ENCODE results near the gene ACTR6.
A peak's percentile ranks its signal among the peaks of the same experiment; 100 is the strongest.
"Not testable (repeated sequence)": the region's sequence is repeated elsewhere in the genome, so short reads cannot be mapped to it uniquely, and the experiment has no call there.

The ACTR6 gene

DNA sequence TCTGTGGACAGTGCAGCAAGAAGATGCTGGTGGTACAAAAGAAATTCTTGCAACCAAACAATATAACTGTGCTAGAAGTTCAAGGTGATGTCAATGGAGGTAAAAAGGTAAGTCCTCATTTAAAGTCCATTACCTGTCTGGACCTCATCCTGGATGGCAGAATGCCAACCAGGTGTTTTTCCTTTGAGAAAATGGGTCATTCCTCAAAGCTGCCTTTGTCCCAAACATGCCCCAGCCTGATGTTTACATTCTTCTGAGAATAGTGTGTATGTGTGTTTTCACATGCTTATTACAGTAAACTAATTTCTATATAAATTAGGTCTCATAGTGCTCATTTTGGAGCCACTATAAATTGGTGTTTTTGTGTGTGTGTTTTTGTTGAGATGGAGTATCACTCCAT lies 24.9 kb downstream of the ACTR6 start:
- Histone ChIP-seq H2AFZ (ENCODE audit: low read length) (no peak overlapping the region), H3K79me2 (ENCODE audit: insufficient read depth, low read length) (no peaks in the 10 kb centered on the region), H3K4me3 (ENCODE audit: low read length, poor library complexity, severe bottlenecking) (no peak overlapping the region), H3K9me2 (replicated peaks; ENCODE audit: low read depth, low read length) (no peaks in the 10 kb centered on the region), H3K9ac (ENCODE audit: low read depth, low read length, poor library complexity, severe bottlenecking) (no peak overlapping the region), H4K20me1 (ENCODE audit: insufficient read depth, low read length, poor library complexity, severe bottlenecking) (no peaks in the 10 kb centered on the region), H3K27me3 (ENCODE audit: insufficient read depth, low read length, poor library complexity, severe bottlenecking) (no peaks in the 10 kb centered on the region), H3K36me3 (ENCODE audit: insufficient read depth, low read length) (peaks cover 22% of the 10 kb centered on the region; the same call in 1 of the 2 replicates), H3K9me3 (ENCODE audit: insufficient read depth, low read depth, low read length) (no peaks in the 10 kb centered on the region), H3K4me1 (ENCODE audit: insufficient read depth, low read length, poor library complexity, severe bottlenecking) (no peaks in the 10 kb centered on the region), H3F3A (ENCODE audit: low read depth) (no peaks in the 10 kb centered on the region), H3K4me2 (ENCODE audit: low read depth, low read length, poor library complexity, severe bottlenecking) (no peak overlapping the region)
- TF ChIP-seq EZH2phosphoT487 (IDR thresholded peaks at IDR 0.05; ENCODE audit: borderline replicate concordance): no peak
- TF ChIP-seq, protein P1, sequence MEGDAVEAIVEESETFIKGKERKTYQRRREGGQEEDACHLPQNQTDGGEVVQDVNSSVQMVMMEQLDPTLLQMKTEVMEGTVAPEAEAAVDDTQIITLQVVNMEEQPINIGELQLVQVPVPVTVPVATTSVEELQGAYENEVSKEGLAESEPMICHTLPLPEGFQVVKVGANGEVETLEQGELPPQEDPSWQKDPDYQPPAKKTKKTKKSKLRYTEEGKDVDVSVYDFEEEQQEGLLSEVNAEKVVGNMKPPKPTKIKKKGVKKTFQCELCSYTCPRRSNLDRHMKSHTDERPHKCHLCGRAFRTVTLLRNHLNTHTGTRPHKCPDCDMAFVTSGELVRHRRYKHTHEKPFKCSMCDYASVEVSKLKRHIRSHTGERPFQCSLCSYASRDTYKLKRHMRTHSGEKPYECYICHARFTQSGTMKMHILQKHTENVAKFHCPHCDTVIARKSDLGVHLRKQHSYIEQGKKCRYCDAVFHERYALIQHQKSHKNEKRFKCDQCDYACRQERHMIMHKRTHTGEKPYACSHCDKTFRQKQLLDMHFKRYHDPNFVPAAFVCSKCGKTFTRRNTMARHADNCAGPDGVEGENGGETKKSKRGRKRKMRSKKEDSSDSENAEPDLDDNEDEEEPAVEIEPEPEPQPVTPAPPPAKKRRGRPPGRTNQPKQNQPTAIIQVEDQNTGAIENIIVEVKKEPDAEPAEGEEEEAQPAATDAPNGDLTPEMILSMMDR (conservative IDR thresholded peaks at IDR 0.05; ENCODE audit: low read length): no peak

DNA sequence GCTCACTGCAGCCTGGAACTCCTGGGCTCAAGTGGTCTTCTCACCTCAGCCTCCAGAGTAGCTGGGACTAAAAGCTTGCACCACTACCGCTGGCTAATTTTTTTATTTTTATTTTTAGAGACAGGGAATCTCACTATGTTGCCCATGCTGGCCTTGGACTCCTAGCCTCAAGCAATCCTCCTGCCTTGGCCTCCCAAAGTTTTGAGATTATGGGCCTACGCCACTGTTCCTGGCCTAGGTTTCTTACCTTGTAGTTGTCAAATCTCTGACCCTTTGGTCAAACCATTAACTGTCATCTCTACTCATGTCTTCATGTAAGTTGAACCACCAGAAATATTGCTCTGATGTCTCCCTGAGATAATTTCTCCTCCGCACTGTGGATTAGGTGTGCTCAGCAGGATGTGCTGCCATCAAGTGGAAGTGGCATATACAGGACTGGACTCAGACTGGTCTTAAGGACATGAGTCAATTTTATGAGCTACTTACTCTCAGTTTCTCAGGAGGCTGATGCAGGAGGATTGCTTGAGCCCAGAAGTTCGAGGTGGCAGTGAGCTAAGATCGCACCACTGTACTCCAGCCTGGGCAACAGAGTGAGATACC lies 28.5 kb downstream of the ACTR6 start:
- Histone ChIP-seq H3K27me3 (ENCODE audit: insufficient read depth, low read length, poor library complexity, severe bottlenecking) (no peaks in the 10 kb centered on the region), H3K4me1 (ENCODE audit: insufficient read depth, low read length, poor library complexity, severe bottlenecking) (no peaks in the 10 kb centered on the region), H3K4me3 (ENCODE audit: low read length, poor library complexity, severe bottlenecking) (no peak overlapping the region), H3K79me2 (ENCODE audit: insufficient read depth, low read length) (no peaks in the 10 kb centered on the region), H3K4me2 (ENCODE audit: low read depth, low read length, poor library complexity, severe bottlenecking) (no peak overlapping the region), H3K9ac (ENCODE audit: low read depth, low read length, poor library complexity, severe bottlenecking) (no peak overlapping the region), H3K9me2 (replicated peaks; ENCODE audit: low read depth, low read length) (no peaks in the 10 kb centered on the region), H3K36me3 (ENCODE audit: insufficient read depth, low read length) (peaks cover 8% of the 10 kb centered on the region; the same call in 1 of the 2 replicates), H3F3A (ENCODE audit: low read depth) (no peaks in the 10 kb centered on the region), H3K9me3 (ENCODE audit: insufficient read depth, low read depth, low read length) (no peaks in the 10 kb centered on the region), H4K20me1 (ENCODE audit: insufficient read depth, low read length, poor library complexity, severe bottlenecking) (no peaks in the 10 kb centered on the region), H2AFZ (ENCODE audit: low read length) (no peak overlapping the region)
- TF ChIP-seq EZH2phosphoT487 (IDR thresholded peaks at IDR 0.05; ENCODE audit: borderline replicate concordance): no peak
- TF ChIP-seq, protein P1 (conservative IDR thresholded peaks at IDR 0.05; ENCODE audit: low read length): peak; percentile 57

DNA sequence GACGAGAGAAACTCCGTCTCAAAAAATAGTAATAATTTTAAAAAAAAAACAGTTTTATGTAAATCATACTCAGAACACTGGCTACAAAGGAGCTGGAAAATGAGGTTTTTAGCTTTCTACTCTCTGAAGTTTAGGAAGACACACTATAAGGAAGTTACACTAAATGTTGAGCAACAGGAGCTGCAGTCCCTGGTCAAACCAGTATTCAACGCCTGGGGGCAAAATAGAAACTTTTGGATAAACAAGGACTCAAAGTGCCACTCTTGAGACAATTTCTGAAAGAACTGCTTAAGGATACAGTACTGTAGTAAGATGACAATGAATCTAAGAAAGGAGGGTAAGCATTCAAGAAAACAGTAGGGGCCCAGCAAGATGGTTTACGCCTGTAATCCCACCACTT lies 29.3 kb downstream of the ACTR6 start:
- no peak overlapping the region for H3K4me3 ChIP-seq (ENCODE audit: low read length, poor library complexity, severe bottlenecking)
- no peaks in the 10 kb centered on the region for H3F3A ChIP-seq (ENCODE audit: low read depth)
- no peaks in the 10 kb centered on the region for H3K9me2 ChIP-seq (replicated peaks; ENCODE audit: low read depth, low read length)
- H3K9me3 ChIP-seq (ENCODE audit: insufficient read depth, low read depth, low read length): no peaks in the 10 kb centered on the region
- TF ChIP-seq EZH2phosphoT487 (IDR thresholded peaks at IDR 0.05; ENCODE audit: borderline replicate concordance): no peak
- TF ChIP-seq, protein P1 (conservative IDR thresholded peaks at IDR 0.05; ENCODE audit: low read length): no peak
- H4K20me1 ChIP-seq (ENCODE audit: insufficient read depth, low read length, poor library complexity, severe bottlenecking): no peaks in the 10 kb centered on the region
- H3K4me2 ChIP-seq (ENCODE audit: low read depth, low read length, poor library complexity, severe bottlenecking): no peak overlapping the region
- no peak overlapping the region for H3K9ac ChIP-seq (ENCODE audit: low read depth, low read length, poor library complexity, severe bottlenecking)
- H3K36me3 ChIP-seq (ENCODE audit: insufficient read depth, low read length): peaks cover 4% of the 10 kb centered on the region; the same call in 1 of the 2 replicates
- no peaks in the 10 kb centered on the region for H3K27me3 ChIP-seq (ENCODE audit: insufficient read depth, low read length, poor library complexity, severe bottlenecking)
- H3K79me2 ChIP-seq (ENCODE audit: insufficient read depth, low read length): no peaks in the 10 kb centered on the region
- no peaks in the 10 kb centered on the region for H3K4me1 ChIP-seq (ENCODE audit: insufficient read depth, low read length, poor library complexity, severe bottlenecking)
- H2AFZ ChIP-seq (ENCODE audit: low read length): no peak overlapping the region

DNA sequence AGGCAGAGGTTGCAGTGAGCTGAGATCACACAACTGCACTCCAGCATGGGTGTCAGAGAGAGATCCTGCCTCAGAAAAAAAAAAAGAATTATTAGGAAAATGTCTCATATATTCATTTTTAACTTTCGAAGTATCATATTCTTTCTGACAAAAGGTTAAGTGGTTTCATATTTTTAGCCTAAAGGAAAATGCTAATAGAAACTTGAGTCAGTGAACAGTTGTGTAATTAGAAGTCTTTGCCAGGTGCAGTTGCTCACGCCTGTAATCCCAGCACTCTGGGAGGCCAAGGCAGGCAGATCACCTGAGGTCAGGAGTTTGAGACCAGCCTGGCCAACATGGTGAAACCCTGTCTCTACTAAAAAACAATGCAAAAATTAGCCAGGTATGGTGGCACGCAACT lies 31.3 kb downstream of the ACTR6 start:
- not testable (repeated sequence) for H3K79me2 ChIP-seq (ENCODE audit: insufficient read depth, low read length); H3K4me3 ChIP-seq (ENCODE audit: low read length, poor library complexity, severe bottlenecking); H3K9me2 ChIP-seq (replicated peaks; ENCODE audit: low read depth, low read length); H2AFZ ChIP-seq (ENCODE audit: low read length); H3K4me1 ChIP-seq (ENCODE audit: insufficient read depth, low read length, poor library complexity, severe bottlenecking); H4K20me1 ChIP-seq (ENCODE audit: insufficient read depth, low read length, poor library complexity, severe bottlenecking); H3K9me3 ChIP-seq (ENCODE audit: insufficient read depth, low read depth, low read length); H3K9ac ChIP-seq (ENCODE audit: low read depth, low read length, poor library complexity, severe bottlenecking); H3F3A ChIP-seq (ENCODE audit: low read depth); H3K4me2 ChIP-seq (ENCODE audit: low read depth, low read length, poor library complexity, severe bottlenecking); H3K27me3 ChIP-seq (ENCODE audit: insufficient read depth, low read length, poor library complexity, severe bottlenecking); H3K36me3 ChIP-seq (ENCODE audit: insufficient read depth, low read length)

Measured in Loucy (cell line).